ENCODE data around the gene WNK1. TPM values are rescaled to one million over a fixed set of nuclear protein-coding genes. Genes with fewer than 3 reads are reported as not detected.
"Not testable (repeated sequence)": the region's sequence is repeated elsewhere in the genome, so short reads cannot be mapped to it uniquely, and the experiment has no call there.

The WNK1 gene
- polyA plus RNA-seq, 10 donors = 57.4 to 88.3 (median 69.9) TPM

DNA sequence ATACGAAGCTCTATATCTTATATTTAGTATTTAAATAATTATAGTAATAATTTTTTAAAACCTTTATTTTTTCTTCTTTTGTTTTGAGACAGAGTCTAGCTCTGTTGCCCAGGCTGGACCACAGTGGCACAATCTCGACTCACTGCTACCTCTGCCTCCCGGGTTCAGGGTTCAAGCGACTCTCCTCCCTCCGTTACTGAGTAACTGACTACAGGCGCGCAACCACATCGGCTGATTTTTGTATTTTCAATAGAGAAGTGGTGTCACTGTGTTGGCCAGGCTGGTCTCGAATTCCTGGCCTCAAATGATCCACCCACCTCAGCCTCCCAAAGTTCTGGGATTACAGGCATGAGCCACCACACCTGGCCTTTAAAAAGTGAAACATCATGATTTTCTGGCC, 13.0 kb upstream of the WNK1 start:
- no peak for DNase-seq

- no peak for DNase-seq
Measured at GRCh38 chr12:740921-741320, 11.5 kb upstream of the WNK1 start.

- DNase-seq = no peak
Measured at GRCh38 chr12:749751-750270, 2.6 kb upstream of the WNK1 start.

- no peak for DNase-seq
Measured at GRCh38 chr12:750366-751191, 1.8 kb upstream of the WNK1 start.

- DNase-seq = peak; percentile 95 to 98 (median 96)
Measured at GRCh38 chr12:751192-751998, 984 bp upstream of the WNK1 start.

GRCh38 chr12:752695-753610, 574 bp downstream of the WNK1 start:
- DNase-seq = peak; percentile 30 to 84 (median 69)

- peak in 2 of 3 donors; percentile 28 to 63 for DNase-seq
Measured at GRCh38 chr12:753611-754472, 1.5 kb downstream of the WNK1 start.

DNA sequence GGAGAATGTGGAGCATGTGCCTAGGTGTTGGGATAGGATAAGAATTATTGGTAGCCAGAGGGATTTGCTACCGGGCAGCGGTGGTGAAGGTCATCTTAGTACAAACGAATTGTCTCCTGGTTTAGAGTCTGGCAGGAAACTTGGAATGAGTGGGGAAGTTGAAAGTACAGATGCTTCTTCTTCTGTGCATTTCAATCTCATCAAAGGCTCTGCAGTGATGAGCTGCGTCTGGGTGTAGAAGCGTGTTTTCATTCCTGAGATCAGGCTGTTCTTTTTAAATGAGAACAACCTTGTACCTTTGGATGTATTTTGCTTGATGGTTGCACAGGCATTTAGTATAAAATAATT, 2.1 kb downstream of the WNK1 start:
- DNase-seq = peak in 2 of 3 donors; percentile 20 to 55

DNA sequence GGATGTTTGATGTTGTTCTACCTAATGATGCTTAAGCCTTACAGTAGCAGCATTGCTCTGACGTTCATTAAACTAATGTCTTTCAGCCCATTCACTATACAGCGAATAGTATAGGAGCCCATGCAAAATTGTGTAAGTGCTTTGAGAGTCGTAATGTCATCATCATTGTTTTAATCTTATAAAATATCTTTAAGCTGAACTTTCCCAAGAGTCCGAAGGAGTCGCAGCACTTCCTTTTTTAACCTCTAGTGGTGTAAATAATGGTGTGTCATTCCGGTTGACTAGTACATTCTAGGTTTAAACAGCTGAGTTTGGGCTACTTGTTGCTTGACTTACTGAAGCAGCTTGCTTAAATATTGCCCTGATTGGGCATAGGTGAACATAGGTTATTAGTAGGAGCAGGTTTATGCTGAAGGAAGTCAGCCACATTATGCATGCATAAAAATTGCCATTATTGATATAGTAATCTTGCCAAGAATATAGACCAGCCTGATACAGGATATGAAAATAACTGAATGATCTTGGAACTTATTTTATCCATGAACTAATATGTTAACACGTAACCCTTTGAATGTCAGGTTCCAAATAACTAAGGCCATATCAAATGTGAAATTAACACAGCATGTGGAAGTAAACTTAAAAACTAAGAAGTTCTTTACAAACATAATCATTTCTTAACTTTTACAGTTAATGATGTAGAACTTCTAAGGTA, 2.6 kb downstream of the WNK1 start:
- DNase-seq = peak in 2 of 3 donors; percentile 18 to 47

GRCh38 chr12:759628-760027, 7.2 kb downstream of the WNK1 start:
- no peak for DNase-seq

DNA sequence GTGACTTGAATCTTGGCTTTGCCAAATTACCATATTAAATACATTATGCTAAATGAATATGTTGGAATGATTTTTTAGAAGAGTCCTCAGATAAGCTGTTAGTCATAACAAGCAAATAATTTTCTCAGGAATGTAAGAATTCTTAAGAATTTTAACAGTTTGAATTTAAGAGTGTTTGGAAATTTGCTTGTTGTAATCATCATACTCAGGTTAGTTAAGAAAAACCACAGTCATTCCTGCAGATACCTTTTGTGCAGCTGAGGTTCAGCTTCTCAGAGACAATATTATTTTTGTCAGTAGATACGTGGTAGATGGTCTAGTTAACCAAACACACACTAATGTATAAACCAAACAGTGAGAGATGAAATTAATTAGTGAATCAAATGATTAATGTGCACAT, 8.9 kb downstream of the WNK1 start:
- no peak for DNase-seq

DNA sequence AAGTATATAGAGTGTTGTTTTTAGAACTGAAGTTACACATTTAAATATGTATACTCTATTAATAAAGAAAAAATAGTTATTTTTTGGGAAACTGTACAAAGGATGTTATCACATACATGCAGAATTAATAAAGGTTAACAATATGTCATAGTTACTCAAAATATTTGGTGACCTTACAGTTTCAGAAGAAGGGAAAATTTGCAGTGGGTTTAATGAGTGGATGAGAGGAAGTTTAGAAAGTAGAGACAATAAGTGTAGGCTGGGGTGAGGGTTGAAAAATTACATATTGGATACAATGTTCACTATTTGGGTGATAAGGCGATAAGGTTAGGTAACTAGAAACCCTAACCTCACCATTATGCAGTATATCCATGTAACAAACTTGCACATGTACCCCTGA, 13.5 kb downstream of the WNK1 start:
- DNase-seq = no peak

- no peak for DNase-seq
Measured at GRCh38 chr12:768434-768833, 16.1 kb downstream of the WNK1 start.

DNA sequence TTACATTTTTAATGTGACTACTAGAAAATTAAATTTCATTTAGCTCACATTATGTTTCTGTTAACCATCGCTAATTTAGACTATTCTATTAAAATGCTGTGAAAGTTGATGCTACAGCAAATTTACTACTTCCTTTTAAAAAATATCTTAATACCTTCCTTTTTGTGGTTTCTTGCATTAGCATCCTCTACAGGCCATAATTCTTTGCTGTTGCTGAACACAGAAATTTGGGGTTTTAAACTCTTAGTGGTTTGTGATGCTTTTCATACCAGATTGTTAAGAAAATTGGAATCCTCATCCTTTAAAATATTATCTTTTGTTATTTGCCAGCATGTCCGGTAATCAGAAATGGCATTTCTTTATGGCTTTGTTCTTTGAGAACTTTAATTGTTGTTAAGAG, 18.1 kb downstream of the WNK1 start:
- DNase-seq = no peak

DNA sequence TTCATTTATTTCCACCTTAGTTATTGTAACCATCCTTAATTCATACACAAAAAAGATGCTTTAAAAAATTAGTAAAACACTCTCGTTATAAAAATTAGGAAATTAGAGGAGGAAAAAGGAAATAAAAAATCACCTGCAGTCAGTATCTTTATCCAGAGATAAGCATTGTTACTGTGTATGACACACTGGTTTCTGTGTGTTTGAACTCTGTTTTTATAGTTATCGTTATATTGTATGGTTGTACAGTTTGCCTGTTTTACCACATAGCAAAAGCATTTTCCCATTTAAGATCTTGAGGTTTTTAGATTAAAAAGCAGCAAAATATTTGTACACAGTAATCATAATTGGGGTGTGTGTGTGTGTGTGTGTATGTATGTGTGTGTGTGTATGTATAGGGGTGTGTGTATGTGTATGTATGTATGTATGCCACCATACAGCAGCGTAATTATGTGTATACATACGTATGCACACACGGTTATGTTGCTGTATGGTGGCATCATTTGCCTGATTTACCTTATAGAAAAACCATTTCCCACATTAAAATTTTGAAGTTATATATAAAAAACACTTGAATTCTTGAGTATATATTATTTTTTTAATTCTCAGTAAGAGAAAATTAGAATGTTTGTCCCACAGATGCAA, 19.8 kb downstream of the WNK1 start:
- no peak for DNase-seq

DNA sequence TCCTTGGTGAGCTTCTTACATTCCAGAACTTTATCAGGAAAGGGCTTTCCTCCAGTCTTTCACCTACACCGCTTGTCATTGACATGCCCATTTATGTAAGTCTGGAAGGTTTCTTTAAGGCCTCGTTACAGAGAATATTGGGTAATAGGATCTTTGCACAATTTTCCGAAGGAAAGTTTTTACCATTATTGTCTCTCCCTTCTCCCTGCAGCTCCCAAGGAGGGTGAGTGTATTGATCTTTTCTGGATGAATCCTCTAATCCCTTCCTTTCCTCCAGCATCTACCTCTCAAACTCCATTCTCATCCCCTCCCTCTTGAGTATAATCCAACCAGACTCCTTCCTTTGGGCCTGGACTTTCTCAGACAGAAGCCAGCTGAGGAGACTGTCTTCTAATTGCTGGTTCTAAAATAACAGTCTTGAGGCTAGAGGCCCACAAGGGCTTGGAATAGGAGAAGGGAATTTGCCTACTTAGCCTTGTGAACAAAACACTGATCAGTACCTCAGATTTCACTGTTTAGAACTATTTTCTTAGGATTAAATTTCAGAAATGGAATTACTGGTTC, 21.8 kb downstream of the WNK1 start:
- no peak for DNase-seq

GRCh38 chr12:775973-776771, 23.8 kb downstream of the WNK1 start:
- DNase-seq = not testable (repeated sequence)

DNA sequence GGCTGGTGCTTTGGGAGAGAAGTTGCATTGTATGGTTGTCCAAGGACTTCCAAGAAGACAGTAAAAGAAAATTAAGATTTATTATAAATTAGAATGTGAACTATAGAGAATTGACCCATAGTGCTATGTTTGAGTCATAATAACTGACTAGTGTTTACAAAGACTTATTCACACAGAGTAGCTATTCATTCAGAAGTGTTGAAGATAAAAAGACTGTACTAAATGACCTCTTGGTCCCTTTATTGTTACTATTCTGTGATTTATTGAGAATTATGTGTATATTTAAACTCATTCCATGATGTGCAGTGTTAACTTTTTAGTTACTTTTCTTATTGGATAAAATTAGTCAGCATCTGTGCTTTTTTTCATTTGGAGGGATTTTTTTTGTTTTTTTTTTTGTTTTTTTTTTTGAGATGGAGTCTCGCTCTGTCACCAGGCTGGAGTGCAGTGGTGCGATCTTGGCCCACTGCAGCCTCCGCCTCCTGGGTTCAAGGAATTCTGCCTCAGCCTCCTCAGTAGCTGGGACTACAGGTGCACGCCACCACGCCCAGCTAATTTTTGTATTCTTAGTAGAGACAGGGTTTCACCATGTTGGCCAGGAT, 24.5 kb downstream of the WNK1 start:
- not testable (repeated sequence) for DNase-seq

Data from muscle of back (tissue), 11 donors.